ENCODE results near the gene ACTR10.
"Not testable (repeated sequence)": the region's sequence is repeated elsewhere in the genome, so short reads cannot be mapped to it uniquely, and the experiment has no call there.

The ACTR10 gene

GRCh38 chr14:58239244-58240195, 39.6 kb downstream of the ACTR10 start:
- TF ChIP-seq, protein P1, sequence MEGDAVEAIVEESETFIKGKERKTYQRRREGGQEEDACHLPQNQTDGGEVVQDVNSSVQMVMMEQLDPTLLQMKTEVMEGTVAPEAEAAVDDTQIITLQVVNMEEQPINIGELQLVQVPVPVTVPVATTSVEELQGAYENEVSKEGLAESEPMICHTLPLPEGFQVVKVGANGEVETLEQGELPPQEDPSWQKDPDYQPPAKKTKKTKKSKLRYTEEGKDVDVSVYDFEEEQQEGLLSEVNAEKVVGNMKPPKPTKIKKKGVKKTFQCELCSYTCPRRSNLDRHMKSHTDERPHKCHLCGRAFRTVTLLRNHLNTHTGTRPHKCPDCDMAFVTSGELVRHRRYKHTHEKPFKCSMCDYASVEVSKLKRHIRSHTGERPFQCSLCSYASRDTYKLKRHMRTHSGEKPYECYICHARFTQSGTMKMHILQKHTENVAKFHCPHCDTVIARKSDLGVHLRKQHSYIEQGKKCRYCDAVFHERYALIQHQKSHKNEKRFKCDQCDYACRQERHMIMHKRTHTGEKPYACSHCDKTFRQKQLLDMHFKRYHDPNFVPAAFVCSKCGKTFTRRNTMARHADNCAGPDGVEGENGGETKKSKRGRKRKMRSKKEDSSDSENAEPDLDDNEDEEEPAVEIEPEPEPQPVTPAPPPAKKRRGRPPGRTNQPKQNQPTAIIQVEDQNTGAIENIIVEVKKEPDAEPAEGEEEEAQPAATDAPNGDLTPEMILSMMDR (conservative IDR thresholded peaks at IDR 0.05; ENCODE audit: control insufficient read depth, insufficient read depth, low read depth, low read length): no peak
- H3K4me3 ChIP-seq (ENCODE audit: control insufficient read depth, low read depth, low read length): peak overlapping the region; percentile 86
- peak; percentile 63 for DNase-seq (ENCODE audit: low read depth)

GRCh38 chr14:58243790-58244555, 44.0 kb downstream of the ACTR10 start:
- peak; percentile 31 for DNase-seq (ENCODE audit: low read depth)
- TF ChIP-seq, protein P1 (conservative IDR thresholded peaks at IDR 0.05; ENCODE audit: control insufficient read depth, insufficient read depth, low read depth, low read length): no peak
- H3K4me3 ChIP-seq (ENCODE audit: control insufficient read depth, low read depth, low read length): peak overlapping the region; percentile 98

GRCh38 chr14:58244556-58245387, 44.8 kb downstream of the ACTR10 start, which contains the start of gene PSMA3:
TSS of gene PSMA3 (plus strand) at chr14:58244843. CDS start at chr14:58244921, 78 bp downstream.
- peak; percentile 95 for DNase-seq (ENCODE audit: low read depth)
- peak within 1 kb of the TSS; percentile 98 for H3K4me3 ChIP-seq (ENCODE audit: control insufficient read depth, low read depth, low read length)
- TF ChIP-seq, protein P1 (conservative IDR thresholded peaks at IDR 0.05; ENCODE audit: control insufficient read depth, insufficient read depth, low read depth, low read length): no peak

- TF ChIP-seq, protein P1 (conservative IDR thresholded peaks at IDR 0.05; ENCODE audit: control insufficient read depth, insufficient read depth, low read depth, low read length): no peak
- H3K4me3 ChIP-seq (ENCODE audit: control insufficient read depth, low read depth, low read length): peak overlapping the region; percentile 98
- no peak for DNase-seq (ENCODE audit: low read depth)
Observed at GRCh38 chr14:58245562-58245961, 45.6 kb downstream of the ACTR10 start.

DNA sequence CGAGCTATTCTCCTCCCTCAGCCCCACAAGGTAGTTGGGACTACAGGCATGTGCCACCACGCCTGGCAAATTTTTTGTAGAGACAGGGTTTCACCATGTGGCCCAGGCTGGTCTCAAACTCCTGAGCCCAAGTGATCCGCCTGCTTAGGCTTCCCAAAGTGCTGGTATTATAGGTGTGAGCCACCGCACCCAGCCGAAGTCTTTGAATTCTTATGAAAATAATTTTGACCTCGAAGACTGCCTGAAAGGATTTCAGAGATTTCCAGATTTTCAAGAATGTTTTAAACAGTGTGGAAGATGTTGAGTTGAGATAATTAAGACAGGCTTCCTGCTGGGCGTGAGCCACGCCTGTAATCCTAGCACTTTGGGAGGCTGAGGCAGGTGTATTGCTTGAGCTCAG, 49.7 kb downstream of the ACTR10 start:
- no peak for DNase-seq (ENCODE audit: low read depth)
- TF ChIP-seq, protein P1 (conservative IDR thresholded peaks at IDR 0.05; ENCODE audit: control insufficient read depth, insufficient read depth, low read depth, low read length): no peak

DNA sequence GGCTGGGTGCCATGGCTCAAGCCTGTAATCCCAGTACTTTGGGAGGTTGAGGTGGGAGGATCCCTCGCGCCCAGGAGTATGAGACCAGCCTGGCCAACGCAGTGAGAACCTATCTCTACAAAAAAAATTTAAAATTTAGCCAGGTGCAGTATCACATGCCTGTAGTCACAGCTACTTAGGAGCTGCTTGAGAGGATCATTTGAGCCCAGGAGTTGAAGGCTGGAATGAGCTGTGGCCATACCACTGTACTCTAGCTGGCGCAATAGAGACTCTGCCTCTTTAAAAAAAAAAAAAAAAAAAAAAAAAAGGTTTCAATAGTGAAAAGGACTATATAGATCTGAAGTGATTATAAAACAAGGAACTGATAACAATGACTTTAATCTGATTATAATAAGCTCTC, 58.2 kb downstream of the ACTR10 start:
- DNase-seq (ENCODE audit: low read depth): no peak
- no peak overlapping the region for H3K4me3 ChIP-seq (ENCODE audit: control insufficient read depth, low read depth, low read length)
- TF ChIP-seq, protein P1 (conservative IDR thresholded peaks at IDR 0.05; ENCODE audit: control insufficient read depth, insufficient read depth, low read depth, low read length): no peak

More for the DNA sequence above, 49.7 kb downstream of the ACTR10 start:
- no peak overlapping the region for H3K4me3 ChIP-seq (ENCODE audit: control insufficient read depth, low read depth, low read length)

DNA sequence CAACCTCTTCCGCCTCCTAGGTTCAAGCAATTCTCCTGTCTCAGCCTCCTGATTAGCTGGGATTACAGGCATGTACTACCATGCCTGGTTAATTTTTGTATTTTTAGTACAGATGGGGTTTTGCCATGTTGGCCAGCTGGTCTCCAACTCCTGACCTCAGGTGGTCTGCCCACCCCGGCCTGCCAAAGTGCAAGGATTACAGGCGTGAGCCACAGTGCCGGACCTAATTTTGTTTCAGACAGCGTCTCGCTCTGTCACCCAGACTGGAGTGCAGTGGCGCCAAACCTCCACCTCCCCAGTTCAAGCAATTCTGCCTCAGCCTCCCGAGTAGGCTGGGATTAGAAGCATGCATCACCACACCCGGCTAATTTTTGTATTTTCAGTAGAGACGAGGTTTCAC, 62.1 kb downstream of the ACTR10 start:
- not testable (repeated sequence) for DNase-seq (ENCODE audit: low read depth); H3K4me3 ChIP-seq (ENCODE audit: control insufficient read depth, low read depth, low read length)
